ENCODE measurements around the gene LRRFIP1.

LRRFIP1 gene

DNA sequence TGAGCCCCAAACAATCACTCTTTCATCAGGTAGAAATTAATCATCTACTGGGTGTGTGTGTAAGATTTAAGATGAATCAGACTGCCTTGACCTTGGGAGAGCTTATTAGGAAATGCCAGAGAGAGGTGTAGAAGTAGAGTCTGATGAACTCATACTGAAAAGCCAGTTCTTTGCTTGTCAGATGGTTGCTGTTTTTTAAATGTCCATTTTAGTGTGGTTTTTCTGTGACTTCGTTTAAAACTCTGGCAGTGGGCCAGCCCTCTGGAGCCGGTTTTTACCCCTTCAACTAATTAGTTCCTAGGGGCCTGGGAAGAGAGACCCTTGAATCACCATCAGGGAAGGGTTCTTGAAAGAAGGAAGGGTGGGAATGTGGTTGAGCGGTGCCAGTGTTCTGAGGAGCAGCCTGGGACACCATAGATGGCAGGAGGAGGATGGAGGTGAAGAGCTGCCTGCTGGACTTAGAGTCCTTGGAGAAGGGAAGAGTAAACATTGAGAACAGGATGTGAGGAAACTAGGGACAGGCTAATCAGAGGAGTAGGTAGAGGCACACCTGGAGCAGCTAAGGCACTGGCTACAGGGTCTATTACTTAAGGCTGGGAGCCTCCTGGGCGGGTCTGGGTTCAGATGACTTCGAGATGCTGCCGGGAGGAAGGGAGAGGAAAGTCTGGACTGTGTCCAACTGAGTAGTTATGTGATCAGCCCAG, 66.1 kb downstream of the LRRFIP1 start:
- no peak overlapping the region for H2AFZ ChIP-seq (ENCODE audit: low read depth, low read length)
- peak overlapping the region; percentile 95 for H3K4me3 ChIP-seq (ENCODE audit: low read length)
- H3K4me2 ChIP-seq (ENCODE audit: low read length): peak overlapping the region; percentile 96
- peaks cover 60% of the 10 kb centered on the region for H3K79me2 ChIP-seq (ENCODE audit: low read length)
- no peak overlapping the region for H3K27ac ChIP-seq (ENCODE audit: low read length)
- H3K27me3 ChIP-seq (ENCODE audit: low read depth, low read length): peaks cover 12% of the 10 kb centered on the region
- H4K20me1 ChIP-seq (ENCODE audit: insufficient read depth, low read length): peaks cover 48% of the 10 kb centered on the region
- peaks cover 53% of the 10 kb centered on the region for H3K4me1 ChIP-seq (ENCODE audit: low read length)
- no peaks in the 10 kb centered on the region for H3K36me3 ChIP-seq (replicated peaks; ENCODE audit: low read depth, low read length)
- H3K9me3 ChIP-seq (ENCODE audit: insufficient read depth, low read length): no peaks in the 10 kb centered on the region
- peak overlapping the region; percentile 83 for H3K9ac ChIP-seq (ENCODE audit: low read length)
- no peak for TF ChIP-seq EZH2phosphoT487 (IDR thresholded peaks at IDR 0.05; ENCODE audit: low read depth)
- TF ChIP-seq, protein P1, sequence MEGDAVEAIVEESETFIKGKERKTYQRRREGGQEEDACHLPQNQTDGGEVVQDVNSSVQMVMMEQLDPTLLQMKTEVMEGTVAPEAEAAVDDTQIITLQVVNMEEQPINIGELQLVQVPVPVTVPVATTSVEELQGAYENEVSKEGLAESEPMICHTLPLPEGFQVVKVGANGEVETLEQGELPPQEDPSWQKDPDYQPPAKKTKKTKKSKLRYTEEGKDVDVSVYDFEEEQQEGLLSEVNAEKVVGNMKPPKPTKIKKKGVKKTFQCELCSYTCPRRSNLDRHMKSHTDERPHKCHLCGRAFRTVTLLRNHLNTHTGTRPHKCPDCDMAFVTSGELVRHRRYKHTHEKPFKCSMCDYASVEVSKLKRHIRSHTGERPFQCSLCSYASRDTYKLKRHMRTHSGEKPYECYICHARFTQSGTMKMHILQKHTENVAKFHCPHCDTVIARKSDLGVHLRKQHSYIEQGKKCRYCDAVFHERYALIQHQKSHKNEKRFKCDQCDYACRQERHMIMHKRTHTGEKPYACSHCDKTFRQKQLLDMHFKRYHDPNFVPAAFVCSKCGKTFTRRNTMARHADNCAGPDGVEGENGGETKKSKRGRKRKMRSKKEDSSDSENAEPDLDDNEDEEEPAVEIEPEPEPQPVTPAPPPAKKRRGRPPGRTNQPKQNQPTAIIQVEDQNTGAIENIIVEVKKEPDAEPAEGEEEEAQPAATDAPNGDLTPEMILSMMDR (IDR thresholded peaks at IDR 0.05; ENCODE audit: low read depth, low read length): no peak

- Histone ChIP-seq H2AFZ (ENCODE audit: low read depth, low read length) (no peak overlapping the region), H3K4me2 (ENCODE audit: low read length) (peak overlapping the region; percentile 96), H3K36me3 (replicated peaks; ENCODE audit: low read depth, low read length) (no peaks in the 10 kb centered on the region), H4K20me1 (ENCODE audit: insufficient read depth, low read length) (peaks cover 51% of the 10 kb centered on the region), H3K27me3 (ENCODE audit: low read depth, low read length) (peaks cover 12% of the 10 kb centered on the region), H3K4me3 (ENCODE audit: low read length) (peak overlapping the region; percentile 95), H3K9me3 (ENCODE audit: insufficient read depth, low read length) (no peaks in the 10 kb centered on the region), H3K79me2 (ENCODE audit: low read length) (peaks cover 63% of the 10 kb centered on the region), H3K27ac (ENCODE audit: low read length) (no peak overlapping the region), H3K4me1 (ENCODE audit: low read length) (peaks cover 54% of the 10 kb centered on the region), H3K9ac (ENCODE audit: low read length) (peak overlapping the region; percentile 18; the same call in 1 of the 2 replicates)
- TF ChIP-seq, protein P1 (IDR thresholded peaks at IDR 0.05; ENCODE audit: low read depth, low read length): peak; percentile 11; the same call in 1 of the 2 replicates
- no peak for TF ChIP-seq EZH2phosphoT487 (IDR thresholded peaks at IDR 0.05; ENCODE audit: low read depth)
These were observed 67.2 kb downstream of the LRRFIP1 start for GRCh38 chr2:237694415-237695194.

- no peaks in the 10 kb centered on the region for H3K9me3 ChIP-seq (ENCODE audit: insufficient read depth, low read length)
- H3K4me3 ChIP-seq (ENCODE audit: low read length): peak overlapping the region; percentile 95
- peaks cover 69% of the 10 kb centered on the region for H3K79me2 ChIP-seq (ENCODE audit: low read length)
- H3K9ac ChIP-seq (ENCODE audit: low read length): 0 out of 2 replicates have a peak overlapping the region, but pooled peaks have one; percentile 12
- no peak overlapping the region for H2AFZ ChIP-seq (ENCODE audit: low read depth, low read length)
- H3K36me3 ChIP-seq (replicated peaks; ENCODE audit: low read depth, low read length): no peaks in the 10 kb centered on the region
- H4K20me1 ChIP-seq (ENCODE audit: insufficient read depth, low read length): peaks cover 58% of the 10 kb centered on the region
- no peak overlapping the region for H3K27ac ChIP-seq (ENCODE audit: low read length)
- no peak for TF ChIP-seq EZH2phosphoT487 (IDR thresholded peaks at IDR 0.05; ENCODE audit: low read depth)
- TF ChIP-seq, protein P1 (IDR thresholded peaks at IDR 0.05; ENCODE audit: low read depth, low read length): no peak
- peaks cover 6% of the 10 kb centered on the region; the same call in 1 of the 2 replicates for H3K27me3 ChIP-seq (ENCODE audit: low read depth, low read length)
- H3K4me2 ChIP-seq (ENCODE audit: low read length): peak overlapping the region; percentile 96
- H3K4me1 ChIP-seq (ENCODE audit: low read length): peaks cover 60% of the 10 kb centered on the region
These were observed 67.9 kb downstream of the LRRFIP1 start for GRCh38 chr2:237695201-237695780.

DNA sequence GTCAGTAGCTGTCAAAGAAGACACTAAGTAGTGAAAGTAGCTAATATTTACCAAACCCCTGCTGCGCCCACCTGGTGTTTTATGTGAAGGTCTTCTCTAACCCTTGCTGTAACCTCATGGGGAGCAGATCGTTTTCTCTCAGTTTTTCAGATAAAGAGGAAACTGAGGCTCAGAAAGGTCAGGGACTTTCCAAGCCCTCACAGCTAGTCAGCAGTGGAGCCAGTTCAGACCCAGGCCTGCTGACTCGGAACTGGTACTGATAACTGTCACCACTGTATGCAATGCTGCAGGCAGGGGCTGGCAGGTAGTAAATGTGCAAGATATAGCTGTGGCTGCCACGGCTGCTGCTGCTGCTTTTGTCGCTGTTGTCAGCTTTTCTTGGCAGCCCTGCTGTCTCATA, 69.1 kb downstream of the LRRFIP1 start:
- TF ChIP-seq, protein P1 (IDR thresholded peaks at IDR 0.05; ENCODE audit: low read depth, low read length): no peak
- no peak for TF ChIP-seq EZH2phosphoT487 (IDR thresholded peaks at IDR 0.05; ENCODE audit: low read depth)
- H3K9me3 ChIP-seq (ENCODE audit: insufficient read depth, low read length): no peaks in the 10 kb centered on the region
- 0 out of 2 replicates have a peak overlapping the region, but pooled peaks have one; percentile 14 for H3K4me3 ChIP-seq (ENCODE audit: low read length)
- H4K20me1 ChIP-seq (ENCODE audit: insufficient read depth, low read length): peaks cover 69% of the 10 kb centered on the region
- peak overlapping the region; percentile 96 for H3K4me2 ChIP-seq (ENCODE audit: low read length)
- H3K27me3 ChIP-seq (ENCODE audit: low read depth, low read length): no peaks in the 10 kb centered on the region
- H3K27ac ChIP-seq (ENCODE audit: low read length): no peak overlapping the region
- no peak overlapping the region for H3K9ac ChIP-seq (ENCODE audit: low read length)
- no peak overlapping the region for H2AFZ ChIP-seq (ENCODE audit: low read depth, low read length)
- no peaks in the 10 kb centered on the region for H3K36me3 ChIP-seq (replicated peaks; ENCODE audit: low read depth, low read length)
- peaks cover 69% of the 10 kb centered on the region for H3K4me1 ChIP-seq (ENCODE audit: low read length)
- H3K79me2 ChIP-seq (ENCODE audit: low read length): peaks cover 75% of the 10 kb centered on the region
